Peyer's patch (tissue), 4 donors: Measurements from ENCODE around the gene ZNF44. TPM values are rescaled to one million over a fixed set of nuclear protein-coding genes. Genes with fewer than 3 reads are reported as not detected.

Experiments
- DNase-seq, 3 donors: peaks; one replicate each; pipeline ENCODE4 v3.0.0-alpha.2; 2017 to 2019
- H3K27ac ChIP-seq, 4 donors: fragments of 200-600 bp; sonication (generic); one replicate each; pipeline ENCODE4 v1.5.1; 2016 to 2019
- H3K27me3 ChIP-seq, 2 donors: fragments of 200-600 bp; sonication (generic); one replicate each; pipeline ENCODE4 v1.5.1; 2019
- H3K36me3 ChIP-seq, 3 donors: fragments of 200-600 bp; sonication (generic); one replicate each; pipeline ENCODE4 v1.5.1; 2016 to 2019
- H3K4me1 ChIP-seq, 4 donors: fragments of 200-600 bp; sonication (generic); one replicate each; pipeline ENCODE4 v1.5.1; 2016 to 2019
- H3K4me3 ChIP-seq, 4 donors: fragments of 200-600 bp; sonication (generic); 1 replicate in 3 of 4; 2 replicates in 1 of 4; pipeline ENCODE4 v1.5.1; 2016 to 2019; ENCODE audit warnings: mild to moderate bottlenecking in 1 of 4
- H3K9me3 ChIP-seq, 4 donors: fragments of 200-600 bp; sonication (generic); one replicate each; pipeline ENCODE4 v1.5.1; 2016 to 2019; ENCODE audit warnings: mild to moderate bottlenecking in 1 of 4
- POLR2A ChIP-seq, 2 donors: fragments of 450-650 bp; IDR thresholded peaks; one replicate each; pipeline ENCODE4 v1.5.1; 2017; ENCODE audit warnings: antibody characterized with exemption in 2 of 2, mild to moderate bottlenecking in 2 of 2, moderate library complexity in 2 of 2
- total RNA-seq, 4 donors: library from RNA; depleted of rRNA; stranded (reverse); fragments of >200 nt; gene quantifications; one replicate each; pipeline ENCODE4 v1.1.0, GENCODE V29; 2016
- TF ChIP-seq, protein P1 (sequence below), 6 experiments: fragments of 450-650 bp in 4 of 6; fragments of 200-600 bp in 2 of 6; sonication (generic) in 1 of 6; IDR thresholded peaks; one replicate each; pipeline ENCODE4 v1.5.1; 2017 to 2019; ENCODE audit warnings: antibody characterized with exemption in 6 of 6, mild to moderate bottlenecking in 3 of 6, moderate library complexity in 1 of 6

The ZNF44 gene
- total RNA-seq, 4 donors from 2014 or later = 16.6 to 33.8 (median 26.6) TPM

GRCh38 chr19:12272980-12273901, 21.4 kb downstream of the ZNF44 start:
- no peaks in the 10 kb centered on the region for H3K4me1 ChIP-seq
- H3K36me3 ChIP-seq = peaks cover 0 to 75% (median 14%) of the 10 kb centered on the region in 3 donors
- no peak for TF ChIP-seq POLR2A (IDR thresholded peaks at IDR 0.05)
- TF ChIP-seq, protein P1, sequence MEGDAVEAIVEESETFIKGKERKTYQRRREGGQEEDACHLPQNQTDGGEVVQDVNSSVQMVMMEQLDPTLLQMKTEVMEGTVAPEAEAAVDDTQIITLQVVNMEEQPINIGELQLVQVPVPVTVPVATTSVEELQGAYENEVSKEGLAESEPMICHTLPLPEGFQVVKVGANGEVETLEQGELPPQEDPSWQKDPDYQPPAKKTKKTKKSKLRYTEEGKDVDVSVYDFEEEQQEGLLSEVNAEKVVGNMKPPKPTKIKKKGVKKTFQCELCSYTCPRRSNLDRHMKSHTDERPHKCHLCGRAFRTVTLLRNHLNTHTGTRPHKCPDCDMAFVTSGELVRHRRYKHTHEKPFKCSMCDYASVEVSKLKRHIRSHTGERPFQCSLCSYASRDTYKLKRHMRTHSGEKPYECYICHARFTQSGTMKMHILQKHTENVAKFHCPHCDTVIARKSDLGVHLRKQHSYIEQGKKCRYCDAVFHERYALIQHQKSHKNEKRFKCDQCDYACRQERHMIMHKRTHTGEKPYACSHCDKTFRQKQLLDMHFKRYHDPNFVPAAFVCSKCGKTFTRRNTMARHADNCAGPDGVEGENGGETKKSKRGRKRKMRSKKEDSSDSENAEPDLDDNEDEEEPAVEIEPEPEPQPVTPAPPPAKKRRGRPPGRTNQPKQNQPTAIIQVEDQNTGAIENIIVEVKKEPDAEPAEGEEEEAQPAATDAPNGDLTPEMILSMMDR (IDR thresholded peaks at IDR 0.05) = no peak
- H3K27ac ChIP-seq = no peak overlapping the region
- H3K4me3 ChIP-seq = no peak overlapping the region
- no peak for DNase-seq
- H3K27me3 ChIP-seq = no peaks in the 10 kb centered on the region
- H3K9me3 ChIP-seq = peaks cover 0 to 91% (median 26%) of the 10 kb centered on the region in 4 donors

DNA sequence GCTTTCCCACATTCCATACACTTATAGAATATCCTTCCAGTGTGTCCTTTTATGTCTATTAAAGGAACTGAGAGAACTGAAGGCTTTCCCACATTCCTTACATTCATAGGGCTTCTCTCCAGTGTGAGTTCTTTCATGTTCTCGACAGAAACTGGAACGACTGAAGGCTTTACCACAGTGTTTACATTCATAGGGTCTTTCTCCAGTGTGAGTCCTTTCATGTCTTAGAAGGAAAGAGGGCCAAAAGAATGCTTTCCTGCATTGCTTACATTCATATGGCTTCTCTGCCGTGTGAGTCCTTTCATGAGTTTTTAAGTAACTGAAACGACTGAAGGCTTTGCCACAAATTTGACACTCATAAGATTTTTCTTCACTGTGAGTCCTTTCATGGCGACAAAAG, 22.3 kb downstream of the ZNF44 start:
- H3K9me3 ChIP-seq = peaks cover 0 to 83% (median 25%) of the 10 kb centered on the region in 4 donors
- no peaks in the 10 kb centered on the region for H3K27me3 ChIP-seq
- H3K36me3 ChIP-seq = peaks cover 0 to 69% (median 14%) of the 10 kb centered on the region in 3 donors
- H3K27ac ChIP-seq = no peak overlapping the region
- H3K4me1 ChIP-seq = no peaks in the 10 kb centered on the region
- no peak for TF ChIP-seq POLR2A (IDR thresholded peaks at IDR 0.05)
- TF ChIP-seq, protein P1 (IDR thresholded peaks at IDR 0.05) = no peak
- no peak overlapping the region for H3K4me3 ChIP-seq
- DNase-seq = no peak

- no peak for TF ChIP-seq POLR2A (IDR thresholded peaks at IDR 0.05)
- TF ChIP-seq, protein P1 (IDR thresholded peaks at IDR 0.05) = no peak
- Histone ChIP-seq H3K9me3 (peaks cover 0 to 85% (median 28%) of the 10 kb centered on the region in 4 donors), H3K27ac (no peak overlapping the region), H3K4me1 (no peaks in the 10 kb centered on the region), H3K4me3 (no peak overlapping the region), H3K27me3 (no peaks in the 10 kb centered on the region), H3K36me3 (peaks cover 0 to 58% (median 14%) of the 10 kb centered on the region in 3 donors)
- no peak for DNase-seq
These were observed 23.8 kb downstream of the ZNF44 start for GRCh38 chr19:12270854-12271253.

- Histone ChIP-seq H3K4me1 (no peaks in the 10 kb centered on the region), H3K9me3 (peaks cover 0 to 47% (median 10%) of the 10 kb centered on the region in 4 donors), H3K27ac (no peak overlapping the region), H3K36me3 (peaks cover 0 to 13% (median 0%) of the 10 kb centered on the region in 3 donors), H3K27me3 (no peaks in the 10 kb centered on the region), H3K4me3 (no peak overlapping the region)
- TF ChIP-seq, protein P1 (IDR thresholded peaks at IDR 0.05) = no peak
- no peak for TF ChIP-seq POLR2A (IDR thresholded peaks at IDR 0.05)
- DNase-seq = no peak
These were observed 28.6 kb downstream of the ZNF44 start for GRCh38 chr19:12265921-12266704.

DNA sequence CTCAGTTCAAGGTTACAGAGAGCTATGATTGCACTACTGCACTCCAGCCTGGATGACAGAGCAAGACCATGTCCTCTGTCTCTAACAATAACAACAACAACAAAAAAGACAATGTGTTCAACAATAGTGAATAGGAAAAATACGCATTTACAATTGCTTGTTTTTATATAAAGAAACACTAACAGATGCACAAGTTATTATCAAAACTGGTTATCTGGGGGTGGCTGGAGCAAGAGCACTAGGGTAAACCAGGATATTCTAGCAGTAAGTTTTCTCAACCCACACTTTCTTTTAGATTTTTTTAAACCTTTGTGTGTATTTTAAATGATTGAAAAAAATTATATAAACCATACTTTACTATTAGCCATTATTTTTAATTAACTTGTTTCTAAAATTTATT, 33.1 kb downstream of the ZNF44 start:
- Histone ChIP-seq H3K4me3 (no peak overlapping the region), H3K27ac (no peak overlapping the region), H3K36me3 (no peaks in the 10 kb centered on the region), H3K27me3 (no peaks in the 10 kb centered on the region), H3K4me1 (no peaks in the 10 kb centered on the region), H3K9me3 (peaks cover 0 to 24% (median 4%) of the 10 kb centered on the region in 4 donors)
- TF ChIP-seq, protein P1 (IDR thresholded peaks at IDR 0.05) = no peak
- TF ChIP-seq POLR2A (IDR thresholded peaks at IDR 0.05) = no peak
- no peak for DNase-seq
